ENCODE results near the gene NME7.
"Not testable (repeated sequence)": the region's sequence is repeated elsewhere in the genome, so short reads cannot be mapped to it uniquely, and the experiment has no call there.

The NME7 gene

DNA sequence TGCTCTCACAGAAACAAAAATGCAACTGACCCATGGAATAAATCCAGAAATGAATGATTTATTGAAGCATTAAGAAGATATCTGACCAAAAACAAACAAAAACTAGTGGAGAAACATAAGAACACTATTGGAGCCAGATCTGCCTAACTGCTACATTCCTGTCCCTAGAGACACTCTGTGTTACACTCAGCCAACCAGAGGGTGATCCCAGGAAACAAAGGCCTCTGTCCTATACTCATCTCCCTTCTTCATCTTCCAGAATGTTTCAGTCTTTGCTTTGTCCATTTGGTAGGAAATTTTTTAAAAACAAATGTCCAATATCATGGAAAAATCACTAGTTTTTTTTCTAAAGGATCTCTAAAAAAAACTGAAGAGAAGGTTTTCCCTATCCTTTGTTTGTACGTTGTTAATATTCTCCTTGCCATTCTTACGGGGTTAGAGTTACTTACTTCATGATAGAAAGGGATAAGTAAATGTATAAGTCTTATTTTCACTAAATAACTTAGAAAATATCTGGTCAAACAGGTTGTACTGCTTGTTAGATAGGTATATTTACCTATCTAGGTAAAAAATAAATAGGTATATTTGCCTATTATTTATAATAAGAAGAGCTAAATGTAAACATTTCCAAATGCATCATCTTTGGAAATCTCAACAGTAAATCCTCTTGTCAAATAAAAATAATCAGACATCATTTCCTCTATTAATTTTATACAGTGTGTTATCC lies 59.1 kb downstream of the NME7 start:
- no peak for DNase-seq (ENCODE audit: low read depth in 2 of 2, low spot score in 1 of 2)

GRCh38 chr1:169307176-169307575 lies 60.4 kb downstream of the NME7 start:
- DNase-seq (ENCODE audit: low read depth in 2 of 2, low spot score in 1 of 2): no peak

DNA sequence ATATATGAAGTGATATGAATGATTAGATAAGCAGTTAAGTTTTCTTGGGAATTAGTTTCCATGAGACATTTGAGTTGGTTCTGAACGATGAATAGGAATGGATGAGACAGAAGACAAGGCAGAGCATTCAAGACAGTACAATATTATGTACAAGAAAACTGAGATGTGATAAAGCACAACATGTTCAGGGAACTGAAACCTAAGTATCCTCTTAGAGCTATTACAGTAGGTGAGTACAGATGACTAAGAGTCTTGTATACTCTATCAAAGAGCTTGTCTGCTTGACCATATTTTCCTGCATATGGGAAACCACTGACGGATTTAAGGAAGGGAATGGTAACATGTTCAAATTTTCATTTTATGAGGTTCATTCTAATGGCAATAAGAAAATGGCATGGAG lies 61.6 kb downstream of the NME7 start:
- no peak for DNase-seq (ENCODE audit: low read depth in 2 of 2, low spot score in 1 of 2)

GRCh38 chr1:169305356-169305755 lies 62.2 kb downstream of the NME7 start:
- no peak for DNase-seq (ENCODE audit: low read depth in 2 of 2, low spot score in 1 of 2)

DNA sequence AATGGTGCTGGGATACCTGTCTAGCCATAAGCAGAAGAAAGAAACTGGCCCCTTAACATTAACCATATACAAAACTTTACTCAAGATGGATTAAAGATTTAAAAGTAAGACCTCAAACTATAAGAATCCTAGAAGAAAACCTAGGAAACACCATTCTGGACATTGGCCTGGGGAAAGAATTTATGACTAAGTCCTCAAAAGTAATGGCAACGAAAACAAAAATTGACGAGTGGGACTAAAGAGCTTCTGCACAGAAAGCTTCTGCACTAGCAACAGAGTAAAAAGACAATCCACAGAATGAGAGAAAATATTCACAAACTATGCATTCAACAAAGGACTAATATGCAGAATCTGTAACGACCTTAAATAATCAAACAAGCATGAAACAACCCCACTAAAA lies 66.7 kb downstream of the NME7 start:
- DNase-seq (ENCODE audit: low read depth in 2 of 2, low spot score in 1 of 2): no peak

- DNase-seq (ENCODE audit: low read depth in 2 of 2, low spot score in 1 of 2): no peak
Observed at GRCh38 chr1:169298441-169298840, 69.2 kb downstream of the NME7 start.

- DNase-seq (ENCODE audit: low read depth in 2 of 2, low spot score in 1 of 2): no peak
Observed at GRCh38 chr1:169295846-169296245, 71.8 kb downstream of the NME7 start.

DNA sequence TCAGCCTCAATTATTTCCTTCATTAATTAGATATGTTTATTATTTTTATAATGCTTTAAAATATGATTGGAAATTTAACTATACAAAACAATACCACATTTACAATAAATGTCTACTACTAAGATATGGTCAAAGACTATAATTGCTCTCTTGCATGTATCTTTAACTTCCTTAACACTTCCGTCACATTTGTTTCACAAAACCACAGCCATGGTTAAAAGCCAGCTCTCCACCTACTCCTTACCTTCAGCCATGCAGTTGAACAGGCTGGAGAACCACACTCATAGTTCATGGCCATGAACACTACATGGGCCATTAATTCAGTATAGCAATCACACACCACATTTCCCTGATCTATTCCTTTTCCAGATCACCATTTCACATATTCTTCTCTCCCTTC lies 72.2 kb downstream of the NME7 start:
- no peak for DNase-seq (ENCODE audit: low read depth in 2 of 2, low spot score in 1 of 2)

DNA sequence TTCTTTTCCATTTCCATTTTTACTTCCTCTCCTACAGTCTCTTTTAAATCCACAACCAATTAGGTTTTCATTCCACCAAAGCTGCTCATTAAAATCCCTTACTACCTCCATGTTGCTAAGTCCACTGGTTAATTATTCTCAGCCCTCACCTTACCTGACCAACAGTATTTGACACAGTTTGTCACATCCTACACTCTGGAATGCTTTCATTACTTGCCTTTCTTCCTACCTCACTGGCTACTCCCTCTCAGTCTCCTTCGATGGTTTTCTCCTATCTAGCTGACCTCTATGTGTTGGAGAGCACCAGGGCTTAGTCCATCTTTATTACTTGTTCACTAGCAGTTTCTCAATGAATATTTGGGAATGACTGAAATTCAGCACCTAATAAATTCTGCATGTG lies 78.6 kb downstream of the NME7 start:
- no peak for DNase-seq (ENCODE audit: low read depth in 2 of 2, low spot score in 1 of 2)

- DNase-seq (ENCODE audit: low read depth in 2 of 2, low spot score in 1 of 2): no peak
Observed at GRCh38 chr1:169288011-169288414, 79.6 kb downstream of the NME7 start.

- DNase-seq (ENCODE audit: low read depth in 2 of 2, low spot score in 1 of 2): no peak
Observed at GRCh38 chr1:169287280-169287679, 80.3 kb downstream of the NME7 start.

- not testable (repeated sequence) for DNase-seq (ENCODE audit: low read depth in 2 of 2, low spot score in 1 of 2)
Observed at GRCh38 chr1:169281562-169281961, 86.0 kb downstream of the NME7 start.

DNA sequence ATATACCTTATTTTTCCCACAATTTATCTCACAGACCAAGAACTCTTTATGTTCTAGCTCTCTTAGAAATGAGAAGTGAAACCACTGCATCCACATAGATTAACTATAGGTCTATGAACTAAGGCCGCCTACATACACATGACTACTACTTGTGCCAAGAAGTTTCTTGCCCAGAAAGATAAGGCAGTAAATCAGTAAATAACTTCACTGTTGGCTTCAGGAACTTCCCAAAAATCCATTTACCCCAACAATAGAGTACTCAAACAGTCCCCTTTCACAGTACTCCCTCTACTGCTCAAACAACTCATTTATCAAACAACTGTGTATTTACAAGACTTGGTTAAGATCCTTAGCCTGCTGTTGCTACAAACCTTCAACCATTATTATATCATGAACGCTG lies 96.5 kb downstream of the NME7 start:
- DNase-seq (ENCODE audit: low read depth in 2 of 2, low spot score in 1 of 2): no peak

DNA sequence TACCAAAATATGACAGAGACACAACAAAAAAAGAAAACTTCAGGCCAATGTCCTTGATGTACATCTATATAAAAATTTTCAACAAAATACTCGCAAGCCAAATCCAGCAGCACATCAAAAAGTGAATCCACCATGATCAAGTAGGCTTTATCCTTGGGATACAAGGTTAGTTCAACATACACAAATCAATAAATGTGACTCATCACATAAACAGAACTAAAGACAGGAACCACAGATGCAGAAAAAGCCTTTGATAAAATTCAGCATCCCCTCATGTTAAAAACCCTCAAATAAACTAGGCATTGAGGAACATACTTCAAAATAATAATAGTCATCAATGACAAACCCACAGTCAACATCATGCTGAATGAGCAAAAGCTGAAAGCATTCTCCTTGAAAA lies 101.5 kb downstream of the NME7 start:
- no peak for DNase-seq (ENCODE audit: low read depth in 2 of 2, low spot score in 1 of 2)

- DNase-seq (ENCODE audit: low read depth in 2 of 2, low spot score in 1 of 2): no peak
Observed at GRCh38 chr1:169263059-169263458, 104.5 kb downstream of the NME7 start.

DNA sequence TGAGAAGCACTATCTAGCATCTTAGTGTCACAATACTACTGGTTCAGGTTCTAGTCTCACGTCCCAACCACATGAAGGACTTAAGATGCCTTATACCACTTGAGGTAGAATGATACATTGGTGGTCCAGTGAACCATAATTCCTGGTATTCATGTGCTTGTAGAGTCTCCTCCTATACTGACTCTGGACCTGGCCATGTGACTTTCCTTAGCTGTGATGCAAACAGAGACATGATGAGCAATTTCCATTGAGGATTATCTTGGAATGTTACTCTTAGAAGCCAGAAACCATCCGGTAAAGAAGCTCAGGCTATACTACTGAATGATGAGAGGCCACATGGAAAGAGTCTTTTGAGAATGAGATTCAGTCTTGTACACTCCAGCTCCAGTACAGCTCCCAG lies 105.7 kb downstream of the NME7 start:
- DNase-seq (ENCODE audit: low read depth in 2 of 2, low spot score in 1 of 2): no peak

- DNase-seq (ENCODE audit: low read depth in 2 of 2, low spot score in 1 of 2): no peak
Observed at GRCh38 chr1:169260478-169261151, 107.0 kb downstream of the NME7 start.

- DNase-seq (ENCODE audit: low read depth in 2 of 2, low spot score in 1 of 2): no peak
Observed at GRCh38 chr1:169259816-169260215, 107.8 kb downstream of the NME7 start.

- DNase-seq (ENCODE audit: low read depth in 2 of 2, low spot score in 1 of 2): no peak
Observed at GRCh38 chr1:169250795-169251194, 116.8 kb downstream of the NME7 start.

DNA sequence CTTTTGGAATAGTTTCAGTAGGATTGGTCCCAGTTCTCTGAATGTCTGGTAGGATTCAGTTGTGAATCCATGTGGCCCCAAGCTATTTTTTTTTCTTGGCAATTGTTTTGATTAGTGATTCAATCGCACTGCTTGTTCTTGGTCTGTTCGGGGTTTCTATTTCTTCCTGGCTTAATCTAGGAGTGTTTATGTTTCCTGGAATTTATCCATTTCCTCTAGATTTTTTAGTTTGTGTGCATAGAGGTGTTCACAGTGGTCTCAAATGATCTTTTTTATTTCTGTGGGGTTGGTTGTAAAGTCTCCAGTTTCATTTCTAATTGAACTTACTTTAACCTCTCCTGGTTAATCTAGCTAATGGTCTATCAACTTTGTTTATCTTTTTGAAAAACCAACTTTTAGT lies 117.6 kb downstream of the NME7 start:
- DNase-seq (ENCODE audit: low read depth in 2 of 2, low spot score in 1 of 2): no peak

- DNase-seq (ENCODE audit: low read depth in 2 of 2, low spot score in 1 of 2): no peak
Observed at GRCh38 chr1:169249611-169250010, 118.0 kb downstream of the NME7 start.

- DNase-seq (ENCODE audit: low read depth in 2 of 2, low spot score in 1 of 2): no peak
Observed at GRCh38 chr1:169245706-169246105, 121.9 kb downstream of the NME7 start.
